HG02943 (cell line): ENCODE results near the gene TMEM101.
"Not testable (repeated sequence)": the region's sequence is repeated elsewhere in the genome, so short reads cannot be mapped to it uniquely, and the experiment has no call there.

Experiments used
- ATAC-seq: cut with Tn5 transposase; IDR thresholded peaks from one replicate; pipeline ENCODE4 v1.9.1; 2021; ENCODE audit warnings: mild to moderate bottlenecking, low read depth, moderate library complexity; ENCODE audit not compliant: unreplicated experiment

Gene TMEM101

GRCh38 chr17:44024853-44025252 lies 10.1 kb upstream of the TMEM101 start:
- no peak for ATAC-seq

- ATAC-seq = no peak
Observed at GRCh38 chr17:44024271-44024663, 9.5 kb upstream of the TMEM101 start.

GRCh38 chr17:44023545-44024270 lies 8.9 kb upstream of the TMEM101 start:
- ATAC-seq = no peak

DNA sequence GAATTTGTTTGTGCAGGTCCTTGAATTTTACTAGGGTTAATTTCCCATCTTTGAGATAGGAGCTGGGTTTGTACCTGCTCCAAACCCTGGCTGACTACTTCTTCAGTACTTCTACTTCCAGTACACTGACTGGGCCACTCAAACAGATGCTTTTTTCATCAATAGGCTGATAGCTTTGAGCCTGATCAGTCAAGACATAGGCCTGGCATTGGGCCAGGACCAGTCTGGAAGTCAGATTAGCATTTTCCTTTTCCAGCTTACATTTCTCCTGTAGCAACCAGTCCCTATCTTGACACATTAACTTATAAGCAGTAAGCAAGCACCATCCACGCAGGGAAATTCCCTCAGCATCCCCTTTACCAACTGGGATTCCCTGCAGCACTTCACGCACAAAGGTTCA lies 7.5 kb upstream of the TMEM101 start:
- no peak for ATAC-seq

DNA sequence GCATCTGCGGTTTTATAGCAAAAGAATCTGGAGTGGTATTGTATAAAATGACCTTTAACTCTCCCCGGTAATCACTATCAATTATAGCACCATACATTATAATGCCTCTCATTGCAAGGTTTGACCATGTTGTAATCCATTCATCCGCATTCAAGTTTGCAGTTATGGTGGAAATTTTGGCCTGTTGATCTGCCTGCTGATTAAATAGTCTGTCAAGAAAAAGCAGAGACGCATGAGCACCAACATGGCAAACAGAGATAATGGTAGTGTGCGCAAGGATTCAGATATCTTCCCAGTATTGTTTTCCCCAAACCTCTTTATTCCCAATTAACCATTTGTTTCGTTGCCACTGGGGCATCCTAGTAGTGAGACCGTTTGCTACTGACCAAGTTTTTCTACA lies 6.5 kb upstream of the TMEM101 start:
- not testable (repeated sequence) for ATAC-seq

- ATAC-seq = no peak
Observed at GRCh38 chr17:44014133-44014436, 678 bp downstream of the TMEM101 start.

DNA sequence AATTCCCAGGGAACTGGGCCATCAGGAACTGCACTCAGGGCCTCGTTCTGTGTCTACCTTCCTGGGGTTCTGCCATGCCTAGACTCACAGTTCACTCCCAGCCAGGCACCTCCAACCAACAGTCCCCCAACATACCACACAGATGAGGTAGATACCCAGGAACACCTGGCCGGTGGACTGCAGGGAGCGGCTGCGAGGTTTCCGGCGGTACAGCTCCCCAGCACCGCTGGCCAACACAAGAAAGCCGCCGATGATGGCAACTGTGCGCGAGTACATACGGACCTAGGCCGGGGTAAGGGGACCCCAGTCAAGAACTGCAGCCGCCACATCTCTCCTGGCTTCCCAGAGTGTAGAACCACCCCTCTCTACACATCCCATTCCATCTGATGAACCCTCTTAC lies 1.9 kb downstream of the TMEM101 start:
- no peak for ATAC-seq

GRCh38 chr17:44012391-44012790 lies 2.4 kb downstream of the TMEM101 start:
- no peak for ATAC-seq

DNA sequence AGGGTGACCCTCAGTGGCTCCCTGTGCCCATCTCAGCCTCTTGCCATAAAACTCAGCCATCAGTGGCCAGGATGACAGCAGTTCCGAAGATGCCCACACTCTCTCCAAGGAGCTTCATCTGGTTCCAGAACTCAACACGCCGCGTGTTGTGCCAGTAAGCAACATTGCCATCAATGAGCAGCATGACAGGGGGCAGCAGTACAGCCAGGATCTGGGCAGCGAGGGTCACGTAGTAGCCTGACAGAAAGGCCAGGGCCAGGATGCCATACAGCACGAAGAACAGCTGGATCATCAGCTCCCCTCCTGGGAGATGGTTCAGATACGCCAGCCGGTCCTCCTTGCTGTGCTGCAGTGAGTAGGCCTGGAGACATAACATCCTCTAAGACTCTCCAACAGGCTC lies 2.9 kb downstream of the TMEM101 start:
- ATAC-seq = no peak

- no peak for ATAC-seq
Observed at GRCh38 chr17:44010966-44011647, 3.7 kb downstream of the TMEM101 start.

- no peak for ATAC-seq
Observed at GRCh38 chr17:44008205-44008909, 6.4 kb downstream of the TMEM101 start.

DNA sequence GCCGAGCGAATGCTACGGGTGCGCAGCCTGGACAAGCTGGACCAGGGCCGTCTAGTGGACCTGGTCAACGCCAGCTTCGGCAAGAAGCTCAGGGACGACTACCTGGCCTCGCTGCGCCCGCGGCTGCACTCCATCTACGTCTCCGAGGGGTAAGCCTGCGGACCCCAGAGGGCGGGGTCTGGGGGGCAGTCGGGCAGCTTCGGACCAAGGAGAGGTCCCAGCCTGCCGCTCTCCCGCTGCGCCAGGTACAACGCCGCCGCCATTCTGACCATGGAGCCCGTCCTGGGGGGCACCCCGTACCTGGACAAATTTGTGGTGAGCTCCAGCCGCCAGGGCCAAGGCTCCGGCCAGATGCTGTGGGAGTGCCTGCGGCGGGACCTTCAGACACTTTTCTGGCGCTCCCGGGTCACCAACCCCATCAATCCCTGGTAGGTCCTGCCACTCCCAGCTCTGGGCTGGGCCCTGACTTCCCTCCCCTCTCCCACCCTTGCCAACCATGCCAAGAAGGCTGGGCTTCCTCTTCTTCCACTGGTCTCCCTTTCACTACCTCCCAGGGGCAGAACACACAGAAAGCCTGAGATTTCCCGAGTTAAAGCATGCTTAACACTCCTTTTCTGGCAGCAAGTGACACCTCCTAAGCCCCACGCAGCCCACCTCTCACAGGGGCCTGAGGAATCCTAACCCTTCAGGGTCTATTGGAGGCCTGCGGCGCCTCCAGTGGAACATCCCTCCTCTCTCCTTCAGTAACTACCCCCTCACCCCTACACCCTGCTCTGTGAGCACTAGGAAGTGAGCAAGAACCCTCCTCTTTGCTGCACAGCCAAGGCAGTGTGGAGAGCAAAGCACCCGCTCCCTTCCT lies 7.2 kb downstream of the TMEM101 start:
- no peak for ATAC-seq

- no peak for ATAC-seq
Observed at GRCh38 chr17:44006598-44007345, 8.0 kb downstream of the TMEM101 start.

GRCh38 chr17:44006272-44006597 lies 8.5 kb downstream of the TMEM101 start:
- ATAC-seq = no peak

DNA sequence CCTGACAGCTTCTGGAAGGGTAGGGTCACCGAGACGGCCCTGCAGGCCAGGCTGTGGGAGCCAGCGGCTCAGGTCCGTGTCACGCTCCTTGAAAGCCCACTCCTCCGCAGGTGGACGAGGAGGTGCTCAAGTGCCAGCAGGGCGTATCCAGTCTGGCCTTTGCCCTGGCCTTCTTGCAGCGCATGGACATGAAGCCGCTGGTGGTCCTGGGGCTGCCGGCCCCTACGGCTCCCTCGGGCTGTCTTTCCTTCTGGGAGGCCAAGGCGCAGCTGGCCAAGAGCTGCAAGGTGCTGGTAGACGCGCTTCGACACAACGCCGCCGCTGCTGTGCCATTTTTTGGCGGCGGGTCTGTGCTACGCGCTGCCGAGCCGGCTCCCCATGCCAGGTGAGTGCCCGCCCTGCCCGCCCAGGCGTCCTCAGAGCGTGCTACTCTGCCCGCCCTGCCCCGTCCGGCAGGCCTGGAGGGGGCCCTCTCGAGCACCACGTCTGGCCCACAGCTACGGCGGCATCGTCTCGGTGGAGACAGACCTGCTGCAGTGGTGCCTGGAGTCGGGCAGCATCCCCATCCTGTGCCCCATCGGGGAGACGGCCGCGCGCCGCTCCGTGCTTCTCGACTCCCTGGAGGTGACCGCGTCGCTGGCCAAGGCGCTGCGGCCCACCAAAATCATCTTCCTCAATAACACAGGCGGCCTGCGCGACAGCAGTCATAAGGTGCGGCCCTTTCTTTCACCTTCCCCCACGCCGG lies 9.1 kb downstream of the TMEM101 start:
- ATAC-seq = no peak

GRCh38 chr17:44004761-44005526 lies 9.8 kb downstream of the TMEM101 start:
- no peak for ATAC-seq

GRCh38 chr17:44004077-44004760 lies 10.5 kb downstream of the TMEM101 start, which contains the start of gene NAGS:
TSS of gene NAGS (plus strand) at chr17:44004622. CDS start at chr17:44004664, 42 bp downstream.
- no peak for ATAC-seq

- no peak for ATAC-seq
Observed at GRCh38 chr17:44002141-44002848, 12.5 kb downstream of the TMEM101 start.
